Activated T-helper 2 cell treated with anti-CD3 and anti-CD28 coated beads, Interferon-gamma antibody, Interleukin-2, Interleukin-4, amounts not matched to agents 10 μg/mL and 5 μg/mL and 100 μg/mL, durations not matched to agents 14 hours and 24 hours and 36 hours (primary cell): ENCODE measurements around the gene ATP8B4. TPM values are rescaled to one million over a fixed set of nuclear protein-coding genes. Genes with fewer than 3 reads are reported as not detected.

Experiments used
- DNase-seq: peaks from one replicate; pipeline ENCODE4 v3.0.0; 2021; ENCODE audit warnings: low spot score
- H3K27ac Mint-ChIP-seq: one replicate; pipeline ENCODE4 v1.8.0; 2021; ENCODE audit warnings: mixed read lengths
- H3K27me3 Mint-ChIP-seq: one replicate; pipeline ENCODE4 v1.8.0; 2021; ENCODE audit warnings: low read depth, mixed read lengths
- H3K36me3 Mint-ChIP-seq: one replicate; pipeline ENCODE4 v1.8.0; 2021; ENCODE audit warnings: low read depth, mixed read lengths
- H3K4me1 Mint-ChIP-seq: one replicate; pipeline ENCODE4 v1.8.0; 2021; ENCODE audit warnings: low read depth, mixed read lengths
- H3K4me3 Mint-ChIP-seq: one replicate; pipeline ENCODE4 v1.8.0; 2021; ENCODE audit warnings: low read depth, mild to moderate bottlenecking, moderate library complexity, mixed read lengths
- H3K9me3 Mint-ChIP-seq: one replicate; pipeline ENCODE4 v1.8.0; 2021; ENCODE audit warnings: mixed read lengths
- intact Hi-C: fragments of 100-400 bp; cut with micrococcal nuclease; formaldehyde crosslinking; loops from one replicate; pipeline ENCODE4 v1.15.1; 2023
- total RNA-seq: library from RNA; stranded (reverse); gene quantifications from 2 replicates; pipeline ENCODE4 v1.2.3, GENCODE V29; 2022

The ATP8B4 gene
- total RNA-seq, 1 donor from 2014 or later = 75.3 TPM

GRCh38 chr15:50051811-50052419, 67.1 kb downstream of the ATP8B4 start:
- H3K9me3 Mint-ChIP-seq = peaks cover 3% of the 10 kb centered on the region
- intact Hi-C loops = loop anchor here (10.0 kb wide), 1 partner anchor 817 kb away; no protein-coding TSS in a partner anchor
- H3K36me3 Mint-ChIP-seq = peaks cover 50% of the 10 kb centered on the region
- H3K27ac Mint-ChIP-seq = peak overlapping the region; percentile 8
- no peaks in the 10 kb centered on the region for H3K27me3 Mint-ChIP-seq
- DNase-seq = no peak
- peaks cover 57% of the 10 kb centered on the region for H3K4me1 Mint-ChIP-seq
- H3K4me3 Mint-ChIP-seq = no peak overlapping the region

- peaks cover 61% of the 10 kb centered on the region for H3K4me1 Mint-ChIP-seq
- H3K9me3 Mint-ChIP-seq = peaks cover 5% of the 10 kb centered on the region
- no peak overlapping the region for H3K4me3 Mint-ChIP-seq
- DNase-seq = no peak
- H3K36me3 Mint-ChIP-seq = peaks cover 55% of the 10 kb centered on the region
- H3K27ac Mint-ChIP-seq = peak overlapping the region; percentile 16
- intact Hi-C loops = loop anchor here (10.0 kb wide), 1 partner anchor 816 kb away; no protein-coding TSS in a partner anchor
- H3K27me3 Mint-ChIP-seq = no peaks in the 10 kb centered on the region
Measured at GRCh38 chr15:50050986-50051743, 67.9 kb downstream of the ATP8B4 start.

- peaks cover 9% of the 10 kb centered on the region for H3K9me3 Mint-ChIP-seq
- DNase-seq = no peak
- no peak overlapping the region for H3K27ac Mint-ChIP-seq
- intact Hi-C loops = loop anchor here (10.0 kb wide), 1 partner anchor 815 kb away; no protein-coding TSS in a partner anchor
- H3K36me3 Mint-ChIP-seq = peaks cover 55% of the 10 kb centered on the region
- H3K27me3 Mint-ChIP-seq = no peaks in the 10 kb centered on the region
- no peak overlapping the region for H3K4me3 Mint-ChIP-seq
- peaks cover 54% of the 10 kb centered on the region for H3K4me1 Mint-ChIP-seq
Measured at GRCh38 chr15:50049871-50050270, 69.2 kb downstream of the ATP8B4 start.

GRCh38 chr15:50046867-50047266, 72.2 kb downstream of the ATP8B4 start:
- H3K27me3 Mint-ChIP-seq = no peaks in the 10 kb centered on the region
- peaks cover 25% of the 10 kb centered on the region for H3K9me3 Mint-ChIP-seq
- H3K4me3 Mint-ChIP-seq = no peak overlapping the region
- peaks cover 70% of the 10 kb centered on the region for H3K36me3 Mint-ChIP-seq
- intact Hi-C loops = loop anchor here (1.0 to 2.0 kb wide), 3 partner anchors 20 to 88 kb away; no protein-coding TSS in a partner anchor
- H3K27ac Mint-ChIP-seq = peak overlapping the region; percentile 79
- peaks cover 40% of the 10 kb centered on the region for H3K4me1 Mint-ChIP-seq
- no peak for DNase-seq

GRCh38 chr15:50046159-50046558, 72.9 kb downstream of the ATP8B4 start:
- Mint-ChIP-seq H3K27ac (peak overlapping the region; percentile 81), H3K4me1 (peaks cover 37% of the 10 kb centered on the region), H3K4me3 (no peak overlapping the region), H3K9me3 (peaks cover 29% of the 10 kb centered on the region), H3K27me3 (no peaks in the 10 kb centered on the region), H3K36me3 (peaks cover 71% of the 10 kb centered on the region)
- DNase-seq = no peak
- intact Hi-C loops = loop anchor here (1.0 to 2.0 kb wide), 3 partner anchors 21 to 89 kb away; no protein-coding TSS in a partner anchor

GRCh38 chr15:50044904-50045303, 74.1 kb downstream of the ATP8B4 start:
- H3K36me3 Mint-ChIP-seq = peaks cover 76% of the 10 kb centered on the region
- no peak for DNase-seq
- H3K4me3 Mint-ChIP-seq = no peak overlapping the region
- no peak overlapping the region for H3K27ac Mint-ChIP-seq
- intact Hi-C loops = no loop called here
- peaks cover 29% of the 10 kb centered on the region for H3K9me3 Mint-ChIP-seq
- no peaks in the 10 kb centered on the region for H3K27me3 Mint-ChIP-seq
- peaks cover 39% of the 10 kb centered on the region for H3K4me1 Mint-ChIP-seq

GRCh38 chr15:50044406-50044805, 74.6 kb downstream of the ATP8B4 start:
- H3K36me3 Mint-ChIP-seq = peaks cover 78% of the 10 kb centered on the region

GRCh38 chr15:50042775-50043174, 76.3 kb downstream of the ATP8B4 start:
- Mint-ChIP-seq H3K27ac (no peak overlapping the region), H3K9me3 (peaks cover 29% of the 10 kb centered on the region), H3K4me3 (no peak overlapping the region), H3K4me1 (peaks cover 30% of the 10 kb centered on the region), H3K36me3 (peaks cover 83% of the 10 kb centered on the region), H3K27me3 (no peaks in the 10 kb centered on the region)
- intact Hi-C loops = no loop called here
- DNase-seq = no peak

More at GRCh38 chr15:50044406-50044805, 74.6 kb downstream of the ATP8B4 start:
- Mint-ChIP-seq H3K27ac (no peak overlapping the region), H3K27me3 (no peaks in the 10 kb centered on the region), H3K4me3 (no peak overlapping the region), H3K9me3 (peaks cover 29% of the 10 kb centered on the region), H3K4me1 (peaks cover 36% of the 10 kb centered on the region)
- intact Hi-C loops = no loop called here
- DNase-seq = no peak

- intact Hi-C loops = no loop called here
- DNase-seq = no peak
- Mint-ChIP-seq H3K4me3 (no peak overlapping the region), H3K4me1 (peaks cover 2% of the 10 kb centered on the region), H3K27me3 (no peaks in the 10 kb centered on the region), H3K9me3 (no peaks in the 10 kb centered on the region), H3K27ac (no peak overlapping the region), H3K36me3 (peaks cover 59% of the 10 kb centered on the region)
Measured at GRCh38 chr15:50030456-50030855, 88.6 kb downstream of the ATP8B4 start.

- Mint-ChIP-seq H3K27ac (no peak overlapping the region), H3K4me3 (no peak overlapping the region), H3K27me3 (no peaks in the 10 kb centered on the region), H3K4me1 (peaks cover 2% of the 10 kb centered on the region), H3K9me3 (no peaks in the 10 kb centered on the region), H3K36me3 (peaks cover 49% of the 10 kb centered on the region)
- intact Hi-C loops = no loop called here
- no peak for DNase-seq
Measured at GRCh38 chr15:50028326-50028725, 90.7 kb downstream of the ATP8B4 start.

GRCh38 chr15:50024281-50024680, 94.8 kb downstream of the ATP8B4 start:
- intact Hi-C loops = no loop called here
- H3K27me3 Mint-ChIP-seq = no peaks in the 10 kb centered on the region
- no peak overlapping the region for H3K27ac Mint-ChIP-seq
- H3K9me3 Mint-ChIP-seq = no peaks in the 10 kb centered on the region
- DNase-seq = no peak
- peaks cover 12% of the 10 kb centered on the region for H3K4me1 Mint-ChIP-seq
- no peak overlapping the region for H3K4me3 Mint-ChIP-seq
- H3K36me3 Mint-ChIP-seq = peaks cover 47% of the 10 kb centered on the region

GRCh38 chr15:50018491-50018890, 100.5 kb downstream of the ATP8B4 start:
- Mint-ChIP-seq H3K36me3 (peaks cover 56% of the 10 kb centered on the region), H3K27ac (no peak overlapping the region), H3K27me3 (no peaks in the 10 kb centered on the region), H3K9me3 (no peaks in the 10 kb centered on the region), H3K4me3 (no peak overlapping the region), H3K4me1 (peaks cover 12% of the 10 kb centered on the region)
- intact Hi-C loops = no loop called here
- no peak for DNase-seq

- no peak for DNase-seq
- no peak overlapping the region for H3K4me3 Mint-ChIP-seq
- H3K27me3 Mint-ChIP-seq = no peaks in the 10 kb centered on the region
- intact Hi-C loops = no loop called here
- no peak overlapping the region for H3K27ac Mint-ChIP-seq
- peaks cover 12% of the 10 kb centered on the region for H3K4me1 Mint-ChIP-seq
- H3K36me3 Mint-ChIP-seq = peaks cover 63% of the 10 kb centered on the region
- no peaks in the 10 kb centered on the region for H3K9me3 Mint-ChIP-seq
Measured at GRCh38 chr15:50017522-50017921, 101.5 kb downstream of the ATP8B4 start.
